OCI-LY7 (cell line): Measurements from ENCODE around the gene SCARB1. TPM values are rescaled to one million over a fixed set of nuclear protein-coding genes. Genes with fewer than 3 reads are reported as not detected.

Source experiments
- BruUV-seq: library from RNA; stranded (reverse); fragments of 400-500 nt; replicated peaks from 2 replicates; lab custom pipeline; 2021; lab: Mats Ljungman, UMichigan
- CTCF ChIA-PET: fragments of 300-600 bp; sonication (Branson Sonifier 250); formaldehyde crosslinking; loops from one replicate; lab custom pipeline; 2022; ENCODE audit warnings: antibody characterized with exemption; ENCODE audit not compliant: unreplicated experiment; lab: Charles Lee
- POLR2A ChIA-PET: fragments of 300-600 bp; sonication (Branson Sonifier 250); formaldehyde crosslinking; loops from one replicate; lab custom pipeline; 2022; ENCODE audit warnings: antibody characterized with exemption; lab: Charles Lee
- DNase-seq: peaks from one replicate; pipeline ENCODE4 v3.0.0-alpha.2; 2015; ENCODE audit warnings: low spot score
- H2AFZ ChIP-seq: fragments of 200-600 bp; sonication (generic), shearing (Covaris generic); 2 replicates; pipeline ENCODE4 v1.6.1; 2014; ENCODE audit warnings: mild to moderate bottlenecking, antibody characterized with exemption, low read length, moderate library complexity
- H3K27ac ChIP-seq: fragments of 200-600 bp; sonication (generic); 2 replicates; pipeline ENCODE4 v1.5.1; 2014; ENCODE audit warnings: mixed run types, low read depth, mild to moderate bottlenecking, moderate library complexity, low read length, inconsistent platforms; ENCODE audit not compliant: poor library complexity, severe bottlenecking
- H3K36me3 ChIP-seq: fragments of 200-600 bp; sonication (generic); 2 replicates; pipeline ENCODE4 v1.6.1; 2014; ENCODE audit warnings: mild to moderate bottlenecking, antibody characterized with exemption, low read length, moderate library complexity, mixed read lengths; ENCODE audit not compliant: insufficient read depth
- H3K4me1 ChIP-seq: fragments of 200-600 bp; sonication (generic); 2 replicates; pipeline ENCODE4 v1.5.1; 2014; ENCODE audit warnings: mild to moderate bottlenecking, low read length; ENCODE audit not compliant: insufficient read depth, poor library complexity, severe bottlenecking
- H3K4me2 ChIP-seq: fragments of 200-600 bp; sonication (generic); 2 replicates; pipeline ENCODE4 v1.6.1; 2014; ENCODE audit warnings: mild to moderate bottlenecking, low read length
- H3K4me3 ChIP-seq: fragments of 200-600 bp; sonication (generic); 2 replicates; pipeline ENCODE4 v1.5.1; 2014; ENCODE audit warnings: mild to moderate bottlenecking, low read depth, low read length; ENCODE audit not compliant: poor library complexity, severe bottlenecking
- H3K79me2 ChIP-seq: fragments of 200-600 bp; sonication (generic); 2 replicates; pipeline ENCODE4 v1.6.1; 2016; ENCODE audit warnings: low read depth, mild to moderate bottlenecking, low read length, moderate library complexity, mixed read lengths; ENCODE audit not compliant: insufficient read depth
- H3K9me2 ChIP-seq: fragments of 200-600 bp; sonication (generic); 2 replicates; pipeline ENCODE4 v1.6.1; 2016; ENCODE audit warnings: mild to moderate bottlenecking, low read length, mixed read lengths; ENCODE audit not compliant: insufficient read depth
- H3K9me3 ChIP-seq: fragments of 200-600 bp; sonication (generic); 2 replicates; pipeline ENCODE4 v1.6.1; 2014; ENCODE audit warnings: mild to moderate bottlenecking, mixed run types, low read length, mixed read lengths
- H4K20me1 ChIP-seq: fragments of 200-600 bp; sonication (generic); 2 replicates; pipeline ENCODE4 v1.6.1; 2014; ENCODE audit warnings: mild to moderate bottlenecking, antibody characterized with exemption, low read length, moderate library complexity, mixed read lengths; ENCODE audit not compliant: insufficient read depth
- CTCF ChIP-seq: fragments of 200-600 bp; sonication (generic); conservative IDR thresholded peaks from 2 replicates; pipeline ENCODE4 v1.5.1; 2014; ENCODE audit warnings: mild to moderate bottlenecking, antibody characterized with exemption, low read length, moderate library complexity, mixed read lengths
- EZH2phosphoT487 ChIP-seq: fragments of 200-600 bp; sonication (generic); IDR thresholded peaks from 2 replicates; pipeline ENCODE4 v1.6.1; 2018; ENCODE audit warnings: low read depth, borderline replicate concordance, mild to moderate bottlenecking, mixed run types, antibody characterized with exemption, low read length, moderate library complexity, mixed read lengths
- intact Hi-C: fragments of 100-400 bp; cut with micrococcal nuclease; formaldehyde crosslinking; loops from one replicate; pipeline ENCODE4 v1.10.0; 2022; ENCODE audit not compliant: unreplicated experiment
- total RNA-seq, 2 experiments: library from RNA; depleted of rRNA in 1 of 2; stranded (reverse); fragments of >200 nt in 1 of 2; shearing (Covaris generic) in 1 of 2; gene quantifications; 2 replicates each; pipeline ENCODE4 v1.2.3, GENCODE V29; 2014 to 2022

The SCARB1 gene
- total RNA-seq, 2 experiments from 2014 or later, result 42.9 to 112 TPM

DNA sequence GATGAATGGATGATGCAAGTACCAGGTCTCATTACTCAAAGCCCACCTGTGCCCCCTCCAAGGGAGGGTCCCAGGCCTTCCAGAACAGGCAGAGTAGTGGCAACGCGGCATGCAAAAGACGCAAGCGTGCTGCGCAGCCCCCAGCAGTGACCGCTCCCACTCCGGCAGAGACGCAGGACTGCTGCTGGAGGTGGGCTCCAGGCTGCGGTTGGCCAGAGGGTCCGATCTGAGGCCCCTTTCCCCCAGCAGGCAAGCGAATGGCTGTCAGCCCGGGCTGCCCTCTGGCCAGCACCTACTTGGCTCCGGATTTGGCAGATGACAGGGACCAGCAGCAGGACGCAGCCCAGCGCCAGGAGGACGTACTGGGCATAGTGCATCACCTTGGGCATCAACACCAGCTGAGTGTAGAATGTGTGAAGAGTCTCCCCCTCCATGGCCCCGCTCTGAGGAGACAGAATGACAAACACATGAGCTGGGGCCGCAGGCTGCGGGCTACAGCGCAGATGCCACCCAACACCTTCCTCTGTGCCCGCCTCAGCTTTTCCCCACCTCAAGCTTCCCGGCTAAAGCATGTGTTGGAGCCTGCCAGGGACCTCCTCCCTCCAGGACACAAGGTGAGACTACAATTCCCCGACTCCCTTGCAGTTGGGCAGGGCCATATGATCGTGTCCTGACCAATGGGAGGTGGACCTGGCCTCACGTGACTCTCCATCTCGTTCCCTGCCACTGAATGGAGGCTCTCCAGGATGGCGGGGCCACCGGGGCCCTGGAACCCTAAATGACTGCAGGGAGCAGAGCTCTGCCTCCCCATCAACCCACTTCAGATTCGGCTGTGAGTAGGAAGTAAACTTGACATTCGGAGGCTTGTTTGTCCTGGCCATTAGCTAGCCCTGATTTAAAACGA is 77.4 kb downstream of the SCARB1 start:
- Histone ChIP-seq H3K4me2 (no peak overlapping the region), H3K36me3 (peaks cover 45% of the 10 kb centered on the region; the same call in 1 of the 2 replicates), H3K9me3 (no peaks in the 10 kb centered on the region), H4K20me1 (no peaks in the 10 kb centered on the region), H2AFZ (no peak overlapping the region), H3K4me1 (peaks cover 44% of the 10 kb centered on the region), H3K79me2 (no peaks in the 10 kb centered on the region), H3K9me2 (no peaks in the 10 kb centered on the region), H3K27ac (no peak overlapping the region), H3K4me3 (no peak overlapping the region)
- CTCF ChIA-PET, result no interaction called here
- intact Hi-C loops, result no loop called here
- DNase-seq, result no peak
- POLR2A ChIA-PET, result interaction anchor here (0.6 to 1.2 kb wide), 3 partner anchors 11 to 230 kb away, joined by 3 to 9 read pairs (median 8); no protein-coding TSS in a partner anchor
- no TSS peak for BruUV-seq
- TF ChIP-seq CTCF (no peak), EZH2phosphoT487 (no peak)

DNA sequence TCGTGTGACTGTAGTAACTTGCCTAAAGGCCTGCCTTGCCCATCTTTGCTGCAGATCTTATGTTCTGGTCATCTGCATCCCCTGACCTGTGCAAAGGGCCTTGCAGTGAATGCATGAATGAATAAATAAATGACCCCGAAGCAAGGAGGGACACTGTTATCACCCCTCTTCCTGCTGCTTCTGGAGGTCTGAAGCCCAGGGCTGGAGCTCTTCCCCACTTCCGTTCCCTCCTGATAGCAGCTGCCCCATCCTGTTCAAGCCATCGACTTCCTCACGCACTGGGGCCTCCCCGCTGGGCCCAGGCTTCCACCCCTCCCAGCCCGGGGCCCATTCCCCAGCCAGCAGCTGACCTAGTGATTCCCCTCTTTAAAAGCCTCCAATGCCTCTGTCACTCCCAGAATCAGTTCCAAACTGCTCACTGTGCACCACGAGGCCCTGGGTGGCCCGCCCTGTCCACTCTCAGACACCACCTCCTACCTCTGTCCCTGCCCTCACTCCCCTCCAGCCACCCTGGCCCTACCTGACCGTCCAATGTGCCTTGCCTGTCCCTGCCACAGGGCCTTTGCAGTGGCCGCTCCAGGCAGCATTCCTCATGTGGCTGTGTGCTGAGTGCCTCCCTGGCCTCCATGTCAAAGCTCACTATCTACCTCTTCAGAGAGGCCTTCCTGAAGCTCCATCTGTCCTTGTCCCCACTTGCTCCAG is 78.6 kb downstream of the SCARB1 start:
- ChIA-PET CTCF (interaction anchor here (0.6 kb wide), 1 partner anchor 117 kb away, joined by 3 read pairs; no protein-coding TSS in a partner anchor), POLR2A (interaction anchor here (1.1 to 1.5 kb wide), 2 partner anchors 11 to 102 kb away, joined by 4 read pairs; no protein-coding TSS in a partner anchor)
- Histone ChIP-seq H3K4me3 (no peak overlapping the region), H3K27ac (no peak overlapping the region), H3K4me1 (peaks cover 57% of the 10 kb centered on the region), H2AFZ (no peak overlapping the region), H4K20me1 (no peaks in the 10 kb centered on the region), H3K9me3 (no peaks in the 10 kb centered on the region), H3K79me2 (no peaks in the 10 kb centered on the region), H3K9me2 (no peaks in the 10 kb centered on the region), H3K36me3 (peaks cover 40% of the 10 kb centered on the region; the same call in 1 of the 2 replicates), H3K4me2 (peak overlapping the region; percentile 9; the same call in 1 of the 2 replicates)
- TF ChIP-seq CTCF, result no peak
- no peak for TF ChIP-seq EZH2phosphoT487
- TSS peak; percentile 72 for BruUV-seq
- intact Hi-C loops, result loop anchor here (5.0 kb wide), 1 partner anchor 112 kb away; no protein-coding TSS in a partner anchor
- DNase-seq, result no peak
